Left renal cortex interstitium (tissue), 4 donors: Measurements from ENCODE around the gene LUC7L2. TPM values are rescaled to one million over a fixed set of nuclear protein-coding genes. Genes with fewer than 3 reads are reported as not detected.
"Not testable (repeated sequence)": the region's sequence is repeated elsewhere in the genome, so short reads cannot be mapped to it uniquely, and the experiment has no call there.

ENCODE experiments used
- DNase-seq, 4 donors: peaks; one replicate each; pipeline ENCODE4 v3.0.0-alpha.2; 2013; ENCODE audit warnings: low read depth in 4 of 4, low spot score in 2 of 4, missing footprints in 1 of 4
- polyA plus RNA-seq, 4 donors: library from polyadenylated mRNA; unstranded; fragments of 120-200 nt; gene quantifications; one replicate each; pipeline ENCODE4 v1.2.1, GENCODE V29; 2013; ENCODE audit not compliant: insufficient read length in 4 of 4

The LUC7L2 gene
- polyA plus RNA-seq, 4 donors = 105 to 190 (median 134) TPM

- no peak for DNase-seq
Measured at GRCh38 chr7:139436806-139437205, 77.1 kb downstream of the LUC7L2 start.

DNA sequence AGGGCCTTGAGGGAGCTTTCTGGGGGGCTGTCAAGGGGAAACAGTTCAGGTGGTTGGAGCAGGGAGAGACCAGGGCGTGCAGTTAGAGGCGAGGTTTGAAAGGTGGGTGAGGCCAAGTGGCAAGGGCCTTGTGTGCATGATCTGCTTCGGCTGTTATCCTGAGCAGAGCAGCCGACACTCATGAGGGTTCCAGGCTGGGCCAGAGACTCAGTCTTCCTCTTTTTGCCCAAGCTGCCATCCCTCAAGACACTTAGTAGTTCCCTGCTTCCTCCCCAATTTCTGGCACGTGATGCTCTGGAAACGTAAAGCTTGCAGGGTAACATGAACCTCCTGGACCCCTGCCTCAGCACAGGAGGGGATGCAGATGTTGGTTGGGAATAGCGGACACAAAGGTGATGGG lies 79.7 kb downstream of the LUC7L2 start:
- DNase-seq = no peak

DNA sequence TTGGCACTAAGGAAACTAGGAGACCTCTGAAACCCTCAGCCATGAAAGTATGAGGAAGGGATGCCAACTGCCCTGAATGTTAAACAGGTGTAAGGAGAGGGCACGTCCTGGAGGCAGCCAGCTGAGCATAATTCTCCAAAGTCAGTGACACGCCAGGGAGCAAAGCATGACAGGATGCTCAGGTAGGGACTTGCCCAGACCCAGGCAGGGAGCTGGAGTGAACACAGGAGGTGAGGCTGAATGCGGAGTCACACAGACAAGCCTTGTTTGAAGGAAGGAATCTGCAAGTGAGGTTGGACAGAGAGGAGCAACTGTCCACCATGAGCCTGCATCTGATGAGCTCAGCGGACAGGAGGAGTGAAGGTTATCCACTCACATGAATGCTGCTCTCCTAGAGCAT lies 82.3 kb downstream of the LUC7L2 start:
- no peak for DNase-seq

- DNase-seq = no peak
Measured at GRCh38 chr7:139446051-139446890, 86.6 kb downstream of the LUC7L2 start.

- DNase-seq = no peak
Measured at GRCh38 chr7:139450851-139451250, 91.2 kb downstream of the LUC7L2 start.

DNA sequence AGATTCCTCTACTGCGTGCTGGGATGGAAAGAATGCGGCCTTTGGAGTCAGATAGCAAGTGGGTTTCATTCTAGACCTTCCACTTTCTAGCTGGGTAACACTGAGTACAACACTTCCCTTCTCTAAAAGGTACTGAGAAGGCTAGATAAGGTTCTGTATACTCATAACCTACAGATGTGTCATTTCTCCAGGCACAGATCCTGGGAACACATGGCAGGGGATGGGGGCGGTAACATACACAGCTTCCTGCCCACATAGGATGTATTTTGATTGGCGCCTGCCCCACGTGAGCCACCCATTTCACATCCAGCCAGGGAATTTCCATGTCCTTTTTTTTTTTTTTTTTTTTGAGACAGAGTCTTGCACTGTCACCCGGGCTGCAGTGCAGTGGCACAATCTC lies 91.9 kb downstream of the LUC7L2 start:
- no peak for DNase-seq

DNA sequence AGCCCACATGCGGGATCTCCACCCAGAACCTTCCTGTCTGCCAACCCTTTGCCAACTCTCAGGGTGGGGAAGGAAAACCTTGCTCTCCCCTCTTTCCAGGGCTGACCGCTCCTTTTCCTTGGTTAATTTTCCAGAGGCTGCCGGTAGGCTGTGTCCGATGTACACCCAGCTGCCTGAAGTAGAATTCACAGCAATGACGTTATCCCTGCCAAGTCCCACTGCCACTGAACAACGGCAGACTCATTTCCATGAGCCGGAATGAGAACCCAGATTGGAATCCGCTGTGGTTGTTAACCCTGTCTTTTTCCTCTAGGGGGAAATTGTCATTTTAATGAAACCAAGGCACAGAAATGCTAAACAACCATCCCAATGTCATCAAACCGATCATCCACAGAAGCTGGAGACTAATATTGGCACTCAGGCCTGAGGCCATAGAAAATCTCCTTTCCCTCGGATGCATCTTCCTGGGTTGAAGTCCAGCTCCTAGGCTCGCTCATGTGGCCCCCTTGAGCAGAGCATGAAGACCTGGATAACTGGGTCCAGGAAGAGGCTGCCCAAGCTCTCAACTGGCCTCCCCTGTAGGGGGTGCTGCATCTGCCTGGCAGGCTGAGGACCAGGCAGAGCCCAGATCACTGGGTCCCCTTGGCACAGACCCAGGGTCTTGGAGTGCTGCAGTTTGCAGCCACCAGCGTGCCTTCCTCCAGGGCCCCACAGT lies 93.4 kb downstream of the LUC7L2 start:
- no peak for DNase-seq

DNA sequence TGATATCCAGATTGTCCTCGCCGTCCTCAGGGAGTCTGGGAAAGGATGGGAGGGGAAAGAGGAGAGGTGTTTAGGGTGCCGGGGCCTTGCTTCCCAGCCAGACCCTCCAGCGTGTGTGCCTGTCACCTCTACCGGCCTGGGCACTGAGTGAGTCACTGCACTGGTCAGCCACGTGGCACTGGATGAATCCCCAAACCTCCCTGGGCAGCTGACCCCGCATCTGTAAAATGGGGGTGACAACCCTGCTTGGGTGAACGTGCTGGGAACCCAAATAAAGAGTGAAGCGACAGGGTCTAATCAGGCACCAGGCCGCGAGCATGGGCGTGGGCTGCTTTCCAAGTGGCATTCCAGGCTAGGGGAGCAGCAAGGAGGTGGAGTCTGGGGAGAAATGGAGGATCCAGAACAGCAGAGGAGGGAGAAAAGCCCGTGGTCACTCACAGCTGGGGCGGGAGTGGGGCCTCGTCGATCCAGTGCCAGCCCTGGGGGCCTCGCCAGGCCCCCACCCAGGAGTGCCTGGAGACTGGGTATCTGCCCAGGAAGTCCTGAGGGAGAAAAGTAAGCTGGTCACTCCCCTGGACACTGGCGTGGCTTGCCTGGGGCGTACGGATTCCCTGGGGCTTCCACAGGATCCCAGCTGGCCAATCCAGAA lies 94.1 kb downstream of the LUC7L2 start:
- no peak for DNase-seq

- DNase-seq = no peak
Measured at GRCh38 chr7:139455789-139456188, 96.1 kb downstream of the LUC7L2 start.

GRCh38 chr7:139456511-139456910 lies 96.8 kb downstream of the LUC7L2 start:
- DNase-seq = no peak

DNA sequence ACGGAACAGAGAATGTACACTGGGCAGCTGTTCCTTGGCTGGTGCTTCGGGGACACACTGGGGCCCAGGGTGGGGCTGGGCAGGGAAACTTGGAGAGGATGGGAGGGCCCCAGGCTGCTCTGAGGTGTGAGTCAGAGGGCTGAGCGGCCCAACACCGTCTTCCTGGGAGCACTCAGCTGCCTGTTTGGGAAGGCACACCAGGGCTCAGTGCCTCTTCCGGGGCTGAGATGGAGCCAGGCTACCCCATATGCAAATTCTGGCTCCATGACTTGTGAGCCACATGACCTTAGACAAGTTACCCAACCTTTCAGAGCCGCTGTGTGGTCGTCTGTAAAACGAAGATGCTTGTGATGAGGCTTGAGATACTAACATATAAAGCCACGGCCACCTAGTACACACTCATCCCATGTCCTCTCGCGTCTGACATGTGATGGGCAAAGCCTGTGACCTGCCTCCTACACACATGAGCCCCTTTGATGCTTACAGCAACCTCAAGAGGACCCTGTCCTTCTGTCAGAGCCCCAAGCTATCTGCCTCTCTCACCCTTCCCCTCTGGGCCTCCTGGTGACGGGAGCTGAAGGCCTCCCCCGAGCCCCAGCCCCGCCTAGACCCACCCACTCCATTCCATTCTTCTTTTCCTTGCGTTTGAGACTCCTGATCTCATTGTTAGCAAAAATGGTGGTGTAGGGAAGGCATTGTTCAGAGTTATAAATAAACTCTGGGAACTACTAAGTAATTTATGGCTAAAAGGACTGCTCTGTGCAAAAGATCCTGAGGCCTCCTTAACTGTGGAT lies 97.7 kb downstream of the LUC7L2 start:
- DNase-seq = no peak

GRCh38 chr7:139463421-139463820 lies 103.7 kb downstream of the LUC7L2 start:
- not testable (repeated sequence) for DNase-seq

GRCh38 chr7:139464511-139464910 lies 104.8 kb downstream of the LUC7L2 start:
- not testable (repeated sequence) for DNase-seq

DNA sequence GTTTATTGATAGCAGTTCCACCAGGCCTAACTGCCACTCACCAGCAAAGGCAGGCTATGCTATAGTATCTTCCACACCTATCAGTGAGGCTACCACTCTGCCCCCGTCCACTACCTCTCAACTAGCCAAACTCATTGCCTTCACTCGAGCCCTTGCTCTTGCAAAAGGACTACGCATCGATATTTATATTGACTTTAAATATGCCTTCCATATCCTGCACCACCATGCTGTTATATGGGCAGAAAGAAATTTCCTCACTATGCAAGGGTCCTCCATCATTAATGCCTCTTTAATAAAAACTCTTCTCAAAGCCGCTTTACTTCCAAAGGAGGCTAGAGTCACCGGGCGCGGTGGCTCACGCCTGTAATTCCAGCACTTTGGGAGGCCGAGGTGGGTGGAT lies 105.4 kb downstream of the LUC7L2 start:
- not testable (repeated sequence) for DNase-seq

- DNase-seq = not testable (repeated sequence)
Measured at GRCh38 chr7:139467729-139468128, 108.0 kb downstream of the LUC7L2 start.

- not testable (repeated sequence) for DNase-seq
Measured at GRCh38 chr7:139468281-139468680, 108.6 kb downstream of the LUC7L2 start.

DNA sequence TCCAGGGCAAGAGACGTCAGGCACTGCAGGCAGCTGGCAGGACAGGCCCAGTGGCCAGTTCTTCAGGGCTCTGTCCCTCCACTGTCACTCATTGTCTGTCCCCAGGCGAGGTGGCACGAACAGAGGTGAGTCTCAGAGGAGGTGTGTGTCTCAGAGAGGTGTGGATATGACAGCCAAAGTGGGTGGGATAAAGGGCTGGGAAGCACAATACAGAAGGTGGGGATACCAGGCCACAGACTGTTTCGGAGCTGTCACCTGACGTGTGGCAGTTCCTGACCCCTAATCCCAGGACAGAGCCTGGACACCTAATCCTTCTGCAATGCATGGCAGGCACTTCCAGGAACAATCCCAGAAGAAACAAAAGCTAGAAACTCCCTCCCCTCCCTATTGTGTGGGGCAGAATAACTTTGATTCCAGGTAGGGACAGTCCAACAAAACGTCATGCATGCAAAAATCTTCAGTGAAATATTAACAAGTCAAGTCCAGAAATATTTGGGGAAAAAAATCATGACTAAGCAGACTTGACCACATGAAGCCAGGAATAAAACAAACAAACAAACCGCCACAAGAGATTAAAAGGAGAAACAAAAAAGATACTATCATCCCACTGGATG lies 112.2 kb downstream of the LUC7L2 start:
- no peak for DNase-seq
